Measurements from ENCODE around the gene FAM20B.
A peak's percentile ranks its signal among the peaks of the same experiment; 100 is the strongest.
"Not testable (repeated sequence)": the region's sequence is repeated elsewhere in the genome, so short reads cannot be mapped to it uniquely, and the experiment has no call there.

FAM20B gene

DNA sequence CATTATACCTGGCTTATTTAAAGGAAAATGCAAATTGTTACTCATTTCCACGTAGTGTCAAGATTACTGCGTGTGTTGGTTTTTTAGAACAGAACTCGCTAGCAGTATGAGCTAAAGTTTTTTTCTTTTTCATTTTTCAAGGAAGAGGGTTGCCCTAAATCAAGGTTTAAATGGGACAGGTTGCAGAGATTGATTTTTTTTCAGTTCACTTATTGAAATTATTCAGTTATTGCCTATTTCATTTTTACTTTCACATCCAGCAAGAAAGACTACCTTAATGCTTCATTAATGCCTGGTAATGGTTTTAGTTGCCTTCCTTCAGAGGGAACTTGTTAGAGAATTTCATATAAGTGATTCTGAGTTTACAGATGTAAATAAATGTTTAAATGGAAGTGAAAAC, 5.6 kb downstream of the FAM20B start:
- DNase-seq (ENCODE audit: extremely low read depth, low read depth), result no peak
- TF ChIP-seq, protein P1, sequence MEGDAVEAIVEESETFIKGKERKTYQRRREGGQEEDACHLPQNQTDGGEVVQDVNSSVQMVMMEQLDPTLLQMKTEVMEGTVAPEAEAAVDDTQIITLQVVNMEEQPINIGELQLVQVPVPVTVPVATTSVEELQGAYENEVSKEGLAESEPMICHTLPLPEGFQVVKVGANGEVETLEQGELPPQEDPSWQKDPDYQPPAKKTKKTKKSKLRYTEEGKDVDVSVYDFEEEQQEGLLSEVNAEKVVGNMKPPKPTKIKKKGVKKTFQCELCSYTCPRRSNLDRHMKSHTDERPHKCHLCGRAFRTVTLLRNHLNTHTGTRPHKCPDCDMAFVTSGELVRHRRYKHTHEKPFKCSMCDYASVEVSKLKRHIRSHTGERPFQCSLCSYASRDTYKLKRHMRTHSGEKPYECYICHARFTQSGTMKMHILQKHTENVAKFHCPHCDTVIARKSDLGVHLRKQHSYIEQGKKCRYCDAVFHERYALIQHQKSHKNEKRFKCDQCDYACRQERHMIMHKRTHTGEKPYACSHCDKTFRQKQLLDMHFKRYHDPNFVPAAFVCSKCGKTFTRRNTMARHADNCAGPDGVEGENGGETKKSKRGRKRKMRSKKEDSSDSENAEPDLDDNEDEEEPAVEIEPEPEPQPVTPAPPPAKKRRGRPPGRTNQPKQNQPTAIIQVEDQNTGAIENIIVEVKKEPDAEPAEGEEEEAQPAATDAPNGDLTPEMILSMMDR (IDR thresholded peaks at IDR 0.05; ENCODE audit: low read depth, low read length), result no peak

DNA sequence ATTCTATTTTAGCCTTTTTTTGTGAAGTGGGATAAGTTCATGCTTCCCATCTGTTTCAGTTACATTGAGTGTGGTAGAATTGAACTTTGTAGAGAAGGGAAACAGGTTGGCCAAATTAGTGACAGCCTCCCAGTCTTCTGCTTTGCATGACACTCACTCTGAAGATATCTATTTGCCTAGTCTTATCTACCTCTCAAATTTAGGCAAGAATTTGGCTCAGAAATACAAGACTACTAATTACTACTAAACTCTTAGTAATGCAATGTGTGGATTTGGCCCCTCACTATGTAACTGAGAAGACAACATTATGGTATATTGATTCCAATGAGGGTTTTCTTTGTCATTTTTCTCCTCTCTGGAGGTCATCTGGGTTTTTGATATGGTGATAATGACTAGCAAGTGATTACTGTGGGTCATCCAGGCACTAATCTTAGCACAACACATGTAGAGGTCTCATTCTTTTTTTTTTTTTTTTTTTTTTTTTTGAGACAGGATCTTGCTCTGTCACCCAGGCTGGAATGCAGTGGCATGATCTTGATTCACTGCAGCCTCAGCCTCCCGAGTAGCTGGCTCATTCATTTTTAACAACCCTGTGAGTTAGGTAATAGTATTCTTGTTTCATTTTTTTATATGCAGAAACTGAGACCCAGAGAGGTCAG, 6.3 kb downstream of the FAM20B start:
- DNase-seq (ENCODE audit: extremely low read depth, low read depth), result no peak
- TF ChIP-seq, protein P1 (IDR thresholded peaks at IDR 0.05; ENCODE audit: low read depth, low read length), result no peak

GRCh38 chr1:179034720-179035119, 9.0 kb downstream of the FAM20B start:
- TF ChIP-seq, protein P1 (IDR thresholded peaks at IDR 0.05; ENCODE audit: low read depth, low read length), result no peak
- peak; percentile 65 for DNase-seq (ENCODE audit: extremely low read depth, low read depth)

DNA sequence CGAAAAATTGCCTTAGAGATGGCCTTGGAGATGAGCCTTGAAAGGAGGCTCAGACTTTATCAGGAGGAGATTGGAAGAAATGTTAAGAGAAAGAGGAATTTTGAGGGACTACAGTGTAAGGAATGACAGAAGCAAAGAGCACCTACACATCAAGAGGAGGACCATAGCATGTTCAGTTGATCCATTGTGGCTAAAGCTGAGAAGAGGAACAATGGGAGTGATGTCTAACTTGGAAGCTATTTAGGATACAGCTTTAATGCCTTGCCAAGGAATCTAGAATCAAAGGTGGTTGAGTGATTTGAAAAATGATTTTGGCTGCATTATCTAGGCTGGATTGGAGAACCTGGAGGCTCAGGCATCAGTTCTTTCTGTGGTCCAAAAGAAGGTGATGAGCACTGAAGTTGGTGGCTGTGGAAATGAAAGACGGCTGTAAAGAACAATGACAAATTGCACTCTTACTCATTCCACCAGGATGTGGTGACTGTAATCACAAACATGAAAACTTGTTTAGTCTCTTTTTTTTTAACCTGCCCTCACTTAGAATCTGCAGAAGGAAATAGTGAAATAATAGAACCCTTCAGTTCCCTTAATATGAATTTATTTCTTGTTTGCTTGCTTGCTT, 11.3 kb downstream of the FAM20B start:
- DNase-seq (ENCODE audit: extremely low read depth, low read depth), result no peak
- TF ChIP-seq, protein P1 (IDR thresholded peaks at IDR 0.05; ENCODE audit: low read depth, low read length), result no peak

- TF ChIP-seq, protein P1 (IDR thresholded peaks at IDR 0.05; ENCODE audit: low read depth, low read length), result no peak
- DNase-seq (ENCODE audit: extremely low read depth, low read depth), result no peak
These were observed 13.0 kb downstream of the FAM20B start for GRCh38 chr1:179038528-179039281.

DNA sequence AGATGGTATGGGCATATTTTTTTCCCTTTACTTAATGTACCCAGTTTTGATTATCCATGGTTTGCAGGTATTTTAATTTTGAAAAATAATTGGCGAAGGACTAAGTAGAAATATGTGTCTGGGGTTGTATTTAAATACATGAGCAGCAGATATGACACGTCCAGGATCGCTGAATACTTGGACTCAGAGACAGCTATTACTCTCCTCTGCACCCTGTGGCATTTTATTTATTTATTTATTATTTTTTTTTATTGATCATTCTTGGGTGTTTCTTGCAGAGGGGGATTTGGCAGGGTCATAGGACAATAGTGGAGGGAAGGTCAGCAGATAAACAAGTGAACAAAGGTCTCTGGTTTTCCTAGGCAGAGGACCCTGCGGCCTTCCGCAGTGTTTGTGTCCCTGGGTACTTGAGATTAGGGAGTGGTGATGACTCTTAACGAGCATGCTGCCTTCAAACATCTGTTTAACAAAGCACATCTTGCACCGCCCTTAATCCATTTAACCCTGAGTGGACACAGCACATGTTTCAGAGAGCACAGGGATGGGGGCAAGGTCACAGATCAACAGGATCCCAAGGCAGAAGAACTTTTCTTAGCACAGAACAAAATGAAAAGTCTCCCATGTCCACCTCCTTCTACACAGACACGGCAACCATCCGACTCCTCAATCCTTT, 13.9 kb downstream of the FAM20B start:
- DNase-seq (ENCODE audit: extremely low read depth, low read depth), result not testable (repeated sequence)

DNA sequence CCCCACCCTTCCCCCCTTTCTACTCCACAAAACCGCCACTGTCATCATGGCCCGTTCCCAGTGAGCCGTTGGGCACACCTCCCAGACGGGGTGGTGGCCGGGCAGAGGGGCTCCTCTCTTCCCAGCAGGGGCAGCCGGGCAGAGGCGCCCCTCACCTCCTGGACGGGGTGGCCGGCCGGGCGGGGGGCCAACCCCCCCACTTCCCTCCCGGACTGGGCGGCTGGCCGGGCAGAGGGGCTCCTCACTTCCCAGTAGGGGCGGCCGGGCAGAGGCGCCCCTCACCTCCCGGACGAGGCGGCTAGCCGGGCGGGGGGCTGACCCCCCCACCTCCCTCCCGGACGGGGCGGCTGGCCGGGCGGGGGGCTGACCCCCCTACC, 14.5 kb downstream of the FAM20B start:
- DNase-seq (ENCODE audit: extremely low read depth, low read depth), result not testable (repeated sequence)

DNA sequence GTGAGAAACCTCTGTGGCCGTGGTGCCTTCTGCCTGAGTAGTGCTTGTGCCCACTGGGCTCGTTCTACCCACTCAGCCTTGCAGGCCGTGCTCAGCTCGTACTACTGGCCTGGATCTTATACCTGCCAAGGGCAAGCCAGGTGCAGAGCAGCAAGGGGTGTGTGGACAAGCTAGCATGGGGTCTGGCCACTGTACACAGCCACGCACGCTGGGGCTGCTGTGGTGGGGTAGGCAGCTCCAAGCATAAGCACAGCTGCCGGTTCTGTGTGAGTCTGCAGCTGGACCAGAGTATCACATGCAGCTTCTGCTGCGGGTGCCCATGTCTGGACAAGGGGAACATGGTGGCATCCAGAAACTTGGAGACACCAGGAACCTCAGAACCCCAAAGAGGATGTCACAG, 16.4 kb downstream of the FAM20B start:
- DNase-seq (ENCODE audit: extremely low read depth, low read depth), result no peak
- TF ChIP-seq, protein P1 (IDR thresholded peaks at IDR 0.05; ENCODE audit: low read depth, low read length), result no peak
